Breast epithelium (tissue), 4 donors: ENCODE data around the gene TGM5. TPM values are rescaled to one million over a fixed set of nuclear protein-coding genes. Genes with fewer than 3 reads are reported as not detected.
"Not testable (repeated sequence)": the region's sequence is repeated elsewhere in the genome, so short reads cannot be mapped to it uniquely, and the experiment has no call there.

ENCODE experiments used
- DNase-seq, 2 donors: peaks; one replicate each; pipeline ENCODE4 v3.0.0-alpha.2; 2019; ENCODE audit warnings: low spot score in 2 of 2
- H3K27ac ChIP-seq, 2 donors: fragments of 200-600 bp; sonication (generic) in 1 of 2; one replicate each; pipeline ENCODE4 v1.5.1; 2016 to 2019; ENCODE audit warnings: mild to moderate bottlenecking in 1 of 2
- H3K27me3 ChIP-seq, 2 donors: fragments of 200-600 bp; sonication (generic) in 1 of 2; one replicate each; pipeline versions ENCODE4 v1.5.1 to v1.6.0; 2017 to 2019; ENCODE audit warnings: control low read depth in 1 of 2, mild to moderate bottlenecking in 1 of 2
- H3K36me3 ChIP-seq: fragments of 200-600 bp; one replicate; pipeline ENCODE4 v1.5.1; 2019
- H3K4me1 ChIP-seq, 2 donors: fragments of 200-600 bp; sonication (generic); one replicate each; pipeline ENCODE4 v1.5.1; 2016 to 2019; ENCODE audit warnings: control low read depth in 1 of 2
- H3K4me3 ChIP-seq, 3 donors: fragments of 200-600 bp; sonication (generic); 1 replicate in 2 of 3; 2 replicates in 1 of 3; pipeline ENCODE4 v1.5.1; 2016 to 2019; ENCODE audit warnings: mild to moderate bottlenecking in 3 of 3, moderate library complexity in 2 of 3
- H3K9me3 ChIP-seq, 2 donors: fragments of 200-600 bp; sonication (generic) in 1 of 2; one replicate each; pipeline ENCODE4 v1.5.1; 2016 to 2019; ENCODE audit warnings: control low read depth in 1 of 2
- CTCF ChIP-seq, 3 donors: fragments of 450-650 bp; IDR thresholded peaks; one replicate each; pipeline ENCODE4 v1.5.1; 2016 to 2017; ENCODE audit warnings: antibody characterized with exemption in 3 of 3, mild to moderate bottlenecking in 3 of 3, moderate library complexity in 3 of 3
- POLR2A ChIP-seq: fragments of 450-650 bp; IDR thresholded peaks from one replicate; pipeline ENCODE4 v1.6.1; 2016; ENCODE audit warnings: antibody characterized with exemption, mild to moderate bottlenecking, moderate library complexity
- POLR2AphosphoS5 ChIP-seq, 3 donors: sonication (generic); formaldehyde crosslinking; IDR thresholded peaks; one replicate each; pipeline ENCODE4 v1.6.1; 2017; ENCODE audit warnings: antibody characterized with exemption in 3 of 3
- intact Hi-C: fragments of 100-400 bp; cut with DNase I; formaldehyde crosslinking; loops from one replicate; pipeline ENCODE4 v1.15.1; 2023; ENCODE audit warnings: low total_unique reads
- total RNA-seq, 3 donors: library from RNA; depleted of rRNA; stranded (reverse); fragments of >200 nt; gene quantifications; one replicate each; pipeline ENCODE4 v1.1.0, GENCODE V29; 2016

TGM5 gene
- total RNA-seq, 3 donors from 2014 or later, result 1.6 to 3.1 (median 2.7) TPM

DNA sequence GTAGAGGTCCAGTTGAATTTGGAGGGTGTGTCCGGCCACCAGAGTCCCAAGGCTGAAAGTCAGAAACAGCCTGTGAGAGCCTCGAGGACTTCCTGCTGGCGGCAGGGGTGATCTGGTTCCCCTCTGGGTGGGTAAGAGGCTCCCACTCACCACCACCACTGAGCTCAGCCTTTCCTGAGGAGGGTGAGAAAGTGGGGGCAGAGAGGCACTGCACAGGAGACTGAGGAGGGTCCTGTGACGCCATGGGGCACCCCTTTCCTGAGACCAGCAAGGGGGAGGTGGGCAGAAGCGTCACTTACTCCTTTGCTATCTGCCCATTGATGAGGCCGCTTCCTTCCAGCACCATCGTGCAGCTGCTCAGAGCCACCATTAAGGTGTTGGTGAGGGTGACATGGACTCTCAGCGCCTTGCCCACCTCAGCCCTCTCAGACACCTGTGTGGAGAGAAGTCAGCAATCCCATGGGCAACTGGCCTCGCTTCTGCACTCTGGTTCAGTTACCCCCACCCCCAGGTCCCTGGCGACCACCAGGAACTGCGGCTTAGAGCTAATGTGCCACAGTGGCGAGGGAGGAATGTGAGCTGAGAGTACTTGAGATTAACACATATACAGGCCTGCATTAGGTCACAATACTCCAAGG lies 10.0 kb upstream of the TGM5 start:
- no peaks in the 10 kb centered on the region for H3K4me1 ChIP-seq
- no peaks in the 10 kb centered on the region for H3K9me3 ChIP-seq
- no peaks in the 10 kb centered on the region for H3K27me3 ChIP-seq
- H3K27ac ChIP-seq, result peak overlapping the region; percentile 85 to 87
- intact Hi-C loops, result loop anchor here (5.0 kb wide), 1 partner anchor 44 kb away; no protein-coding TSS in a partner anchor
- DNase-seq, result no peak
- no peak for TF ChIP-seq CTCF (IDR thresholded peaks at IDR 0.05)
- no peaks in the 10 kb centered on the region for H3K36me3 ChIP-seq
- no peak overlapping the region for H3K4me3 ChIP-seq

GRCh38 chr15:43275740-43276562 lies 9.2 kb upstream of the TGM5 start:
- peak in 1 of 2 donors; percentile 70 for DNase-seq
- H3K27me3 ChIP-seq, result no peaks in the 10 kb centered on the region
- H3K4me3 ChIP-seq, result peak overlapping the region in 1 of 3 donors; percentile 16
- peak overlapping the region; percentile 85 to 87 for H3K27ac ChIP-seq
- TF ChIP-seq POLR2AphosphoS5 (IDR thresholded peaks at IDR 0.05) (peak in 1 of 3 donors; percentile 51), CTCF (IDR thresholded peaks at IDR 0.05) (no peak)
- H3K9me3 ChIP-seq, result no peaks in the 10 kb centered on the region
- intact Hi-C loops, result loop anchor here (5.0 kb wide), 1 partner anchor 44 kb away; no protein-coding TSS in a partner anchor
- H3K4me1 ChIP-seq, result no peaks in the 10 kb centered on the region
- no peaks in the 10 kb centered on the region for H3K36me3 ChIP-seq

GRCh38 chr15:43274136-43274535 lies 7.4 kb upstream of the TGM5 start:
- peak; percentile 66 to 83 for DNase-seq

DNA sequence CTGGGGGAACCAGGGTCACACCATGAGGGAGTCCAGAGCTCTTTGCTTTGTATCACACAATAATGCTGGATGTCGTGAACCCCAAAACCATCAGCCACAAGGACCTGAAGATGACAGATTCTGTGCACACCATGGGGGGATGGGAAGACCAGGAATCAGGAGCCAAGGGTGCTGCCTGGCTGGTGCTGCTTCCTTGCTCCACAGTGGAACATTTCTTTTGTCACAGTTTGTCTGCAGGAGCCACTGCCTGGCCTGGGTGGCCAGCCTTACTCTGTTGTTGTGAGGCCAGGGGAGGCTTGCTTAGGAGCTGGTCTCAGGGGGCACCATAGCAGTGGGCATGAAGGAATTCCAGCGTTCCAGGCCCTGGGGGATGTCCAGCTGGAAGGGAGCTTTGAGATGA lies 6.5 kb upstream of the TGM5 start:
- intact Hi-C loops, result no loop called here
- H3K4me1 ChIP-seq, result no peaks in the 10 kb centered on the region
- no peaks in the 10 kb centered on the region for H3K9me3 ChIP-seq
- H3K27ac ChIP-seq, result peak overlapping the region in 1 of 2 donors; percentile 57
- H3K27me3 ChIP-seq, result no peaks in the 10 kb centered on the region
- H3K36me3 ChIP-seq, result no peaks in the 10 kb centered on the region
- no peak for DNase-seq
- TF ChIP-seq CTCF (IDR thresholded peaks at IDR 0.05) (no peak), POLR2AphosphoS5 (IDR thresholded peaks at IDR 0.05) (no peak), POLR2A (no peak)
- no peak overlapping the region for H3K4me3 ChIP-seq

More at GRCh38 chr15:43274136-43274535, 7.4 kb upstream of the TGM5 start:
- intact Hi-C loops, result no loop called here
- peak overlapping the region; percentile 52 to 57 for H3K27ac ChIP-seq
- H3K36me3 ChIP-seq, result no peaks in the 10 kb centered on the region
- H3K9me3 ChIP-seq, result no peaks in the 10 kb centered on the region
- TF ChIP-seq POLR2A (no peak), POLR2AphosphoS5 (IDR thresholded peaks at IDR 0.05) (peak in 1 of 3 donors; percentile 41), CTCF (IDR thresholded peaks at IDR 0.05) (no peak)
- no peaks in the 10 kb centered on the region for H3K4me1 ChIP-seq
- no peak overlapping the region for H3K4me3 ChIP-seq
- no peaks in the 10 kb centered on the region for H3K27me3 ChIP-seq

GRCh38 chr15:43271908-43272307 lies 5.2 kb upstream of the TGM5 start:
- H3K27ac ChIP-seq, H3K36me3 ChIP-seq, H3K4me3 ChIP-seq, H3K9me3 ChIP-seq, H3K27me3 ChIP-seq, H3K4me1 ChIP-seq, DNase-seq, intact Hi-C loops: not testable (repeated sequence)
